Suppressor macrophage treated with lipopolysaccharide for 4 hours (primary cell): Measurements from ENCODE around the gene KIAA0513.
A peak's percentile ranks its signal among the peaks of the same experiment; 100 is the strongest.

Source experiments
- DNase-seq: peaks from one replicate; pipeline ENCODE4 v3.0.0-alpha.2; 2020

KIAA0513 gene, protein sequence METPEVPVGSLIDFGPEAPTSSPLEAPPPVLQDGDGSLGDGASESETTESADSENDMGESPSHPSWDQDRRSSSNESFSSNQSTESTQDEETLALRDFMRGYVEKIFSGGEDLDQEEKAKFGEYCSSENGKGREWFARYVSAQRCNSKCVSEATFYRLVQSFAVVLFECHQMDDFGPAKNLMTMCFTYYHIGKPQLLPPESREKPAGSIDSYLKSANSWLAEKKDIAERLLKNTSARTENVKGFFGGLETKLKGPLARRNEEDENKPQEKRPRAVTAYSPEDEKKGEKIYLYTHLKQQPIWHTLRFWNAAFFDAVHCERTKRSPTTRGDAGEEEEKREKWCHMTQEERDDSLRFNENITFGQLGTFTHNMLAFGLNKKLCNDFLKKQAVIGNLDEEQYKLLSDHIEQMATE

DNA sequence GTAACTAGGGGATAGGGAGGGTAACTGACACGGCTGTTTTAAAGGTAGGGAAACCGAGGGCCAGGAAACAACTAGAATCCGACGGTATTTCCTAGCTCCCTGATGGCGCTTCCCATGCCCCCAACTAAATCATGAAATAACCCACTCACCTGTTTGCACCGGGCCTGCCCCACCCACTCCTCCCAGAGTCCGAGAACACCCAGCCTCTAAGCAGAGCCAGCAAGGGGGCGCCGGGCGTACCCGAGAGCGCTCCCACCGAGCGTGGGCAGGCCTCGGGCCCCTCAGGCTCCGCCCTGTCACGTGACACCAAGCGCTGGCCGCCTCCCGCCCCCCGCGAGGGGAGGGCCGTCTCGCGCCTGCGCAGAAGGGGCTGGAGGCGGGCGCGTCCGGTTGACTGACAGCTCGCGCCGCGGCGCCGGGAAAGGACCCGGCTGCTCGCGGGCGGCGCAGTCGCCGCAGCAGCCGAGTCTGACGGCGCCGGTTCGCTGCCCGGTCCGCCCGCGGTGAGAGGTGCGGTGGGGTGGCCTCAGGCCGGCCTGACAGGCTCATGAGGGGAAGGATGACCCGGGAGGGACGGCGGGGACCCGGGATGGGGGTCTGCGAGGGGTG is at the start of gene KIAA0513:
KIAA0513 (plus strand) TSS at position 447 of the 609 bp plus-strand sequence. CDS start 39,277 bp downstream, outside the sequence.
- DNase-seq = peak; percentile 99

DNA sequence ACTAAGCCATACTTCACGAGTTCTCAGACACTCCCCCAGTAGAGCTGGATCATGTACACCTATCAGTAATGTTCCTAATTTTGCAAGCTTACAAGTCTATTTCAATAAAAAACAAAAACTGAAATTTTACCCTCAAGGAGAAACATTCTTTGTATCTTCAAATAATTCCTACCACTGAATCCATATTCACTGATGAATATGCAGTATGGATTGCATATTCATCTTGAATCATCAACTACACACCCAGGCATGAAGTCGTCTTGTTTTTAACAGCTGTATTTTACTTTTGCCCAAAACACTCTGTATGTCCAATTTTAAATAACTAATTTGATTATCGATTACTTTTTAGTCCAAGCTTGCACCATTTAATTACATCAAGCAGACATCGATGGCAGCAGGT is 48.1 kb upstream of the KIAA0513 start:
- DNase-seq = no peak

DNA sequence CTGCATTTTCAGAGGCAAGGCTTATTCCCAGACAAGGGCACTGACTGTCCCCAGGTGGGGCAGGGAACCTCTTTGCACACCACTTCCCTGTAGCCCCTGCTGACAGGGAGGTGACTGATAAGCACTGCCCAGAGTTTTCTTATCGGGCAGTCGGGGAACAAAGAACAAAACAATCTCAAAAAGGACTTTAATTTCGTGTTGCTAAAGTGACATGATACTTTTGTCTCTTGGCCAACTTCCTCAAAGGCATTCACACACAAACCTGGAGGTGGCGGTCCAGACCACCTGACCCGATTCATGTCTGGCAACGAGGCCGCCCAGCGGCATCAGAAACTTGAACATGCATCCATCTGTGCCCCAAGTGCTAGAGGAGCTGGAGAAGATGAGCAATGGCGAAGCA is 45.2 kb upstream of the KIAA0513 start:
- DNase-seq = peak; percentile 56

DNA sequence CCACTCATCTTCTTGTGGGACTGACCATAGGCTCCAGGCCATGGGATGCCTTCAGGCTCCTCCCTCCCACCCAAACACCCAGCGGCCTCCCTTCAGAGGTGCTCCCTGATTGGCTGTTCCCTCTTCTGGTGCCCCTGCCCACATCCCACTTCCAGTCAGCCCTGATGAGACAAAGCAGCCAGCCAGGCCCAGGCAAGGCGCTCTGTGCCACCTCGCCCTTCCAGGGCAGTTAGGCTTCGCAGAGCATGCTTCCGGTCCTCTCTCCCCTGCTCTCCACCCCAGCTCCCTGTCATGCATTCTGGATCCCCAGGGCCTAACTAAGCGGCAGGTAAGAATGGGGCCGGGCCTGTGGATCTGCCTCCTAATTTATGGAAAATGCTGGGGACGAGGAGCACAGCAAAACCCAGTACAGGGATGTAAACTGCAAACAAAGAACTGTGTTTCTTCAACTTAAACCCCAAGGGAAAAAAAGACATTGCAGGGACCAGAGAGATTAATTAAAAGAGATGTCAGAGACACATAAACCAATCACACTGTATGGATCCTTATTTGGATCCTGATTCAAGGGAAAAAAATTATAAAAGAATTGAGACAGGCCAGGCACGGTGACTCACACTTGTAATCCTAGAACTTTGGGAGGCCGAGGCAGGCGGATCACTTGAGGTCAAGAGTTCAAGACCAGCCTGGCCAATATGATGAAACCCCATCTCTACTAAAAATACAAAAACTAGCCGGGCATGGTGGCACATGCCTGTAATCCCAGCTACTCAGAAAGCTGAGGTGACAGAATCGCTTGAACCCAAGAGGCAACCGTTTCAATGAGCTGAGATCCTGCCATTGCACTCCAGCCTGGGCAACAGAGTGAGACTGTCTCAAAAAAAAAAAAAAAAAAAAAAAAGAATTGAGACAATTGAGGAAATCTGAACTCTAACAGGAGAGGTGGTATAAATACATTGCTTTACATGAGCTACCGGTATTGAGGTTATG is 42.2 kb upstream of the KIAA0513 start:
- no peak for DNase-seq

DNA sequence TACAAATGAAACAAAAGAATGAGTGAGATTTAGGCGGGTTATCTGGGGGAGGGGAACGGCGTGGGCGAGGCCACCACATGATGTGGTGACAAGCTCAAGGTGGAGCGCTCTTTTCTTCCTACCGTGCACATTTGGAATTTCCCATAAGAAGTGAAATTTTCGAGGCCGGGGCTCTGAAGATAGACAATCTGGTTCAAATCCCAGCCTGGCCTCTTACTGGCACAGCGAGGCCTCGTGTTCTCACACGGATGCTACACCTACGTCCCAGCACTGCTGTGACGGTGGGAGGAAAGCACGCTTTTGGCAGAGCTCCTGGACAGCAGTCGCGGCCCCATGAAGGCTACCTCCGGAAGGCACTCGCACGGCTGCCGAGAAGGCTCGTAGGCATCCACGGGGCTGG is 41.5 kb upstream of the KIAA0513 start:
- DNase-seq = no peak

DNA sequence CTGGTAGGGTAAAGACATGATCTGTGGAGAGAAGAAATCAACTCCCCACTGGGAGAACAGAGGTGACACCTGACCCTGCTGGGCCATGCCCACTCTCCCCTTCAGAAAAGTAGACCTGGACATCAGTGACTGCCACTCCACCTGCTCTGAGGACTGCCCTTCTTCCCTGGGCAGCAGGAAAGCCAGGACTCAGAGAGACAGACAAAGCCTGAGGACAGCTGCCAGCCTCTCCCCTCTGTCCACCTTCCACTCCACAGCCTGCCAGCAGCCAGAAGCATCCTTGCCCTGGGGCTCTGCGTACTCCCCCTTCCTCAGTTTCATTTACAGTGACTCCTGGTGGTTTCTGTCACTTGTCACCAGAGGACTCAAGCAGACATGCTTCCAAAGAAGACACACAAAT is 40.7 kb upstream of the KIAA0513 start:
- DNase-seq = no peak

DNA sequence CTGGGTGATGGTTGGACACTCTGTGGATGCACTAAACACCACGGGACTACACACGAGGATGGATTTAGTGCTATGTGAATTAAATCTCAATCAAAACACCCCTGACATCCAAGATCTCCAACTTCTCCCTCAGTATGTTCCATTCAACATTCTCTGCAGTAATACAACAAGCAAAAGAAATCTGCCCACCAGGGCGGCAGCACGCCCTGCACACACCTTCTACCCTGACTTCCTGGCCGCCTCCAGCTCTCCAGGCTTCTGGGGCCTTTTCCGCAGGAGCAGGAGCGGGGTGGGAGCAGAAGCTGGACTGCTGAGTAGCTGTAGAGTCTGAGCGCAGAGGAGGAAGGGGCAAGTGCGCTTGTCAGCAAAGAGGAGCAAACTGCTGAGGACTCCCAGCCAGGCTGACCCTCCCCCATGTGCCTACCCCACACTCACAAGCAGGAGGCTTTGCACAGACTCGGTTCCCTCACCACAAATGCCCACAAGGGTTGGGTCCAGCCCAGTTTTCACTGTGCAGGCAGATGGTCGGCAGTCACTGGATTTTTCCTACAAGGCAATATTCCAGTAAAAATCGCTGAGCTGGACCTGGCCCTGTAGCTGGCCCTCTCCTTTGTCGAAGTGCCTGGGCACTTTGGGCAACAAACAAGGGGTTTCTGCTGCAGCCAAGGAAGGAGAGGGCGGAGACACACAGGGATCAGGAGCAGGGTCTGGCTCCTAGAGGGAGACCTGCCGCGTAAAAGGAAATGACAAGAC is 39.1 kb upstream of the KIAA0513 start:
- DNase-seq = no peak

DNA sequence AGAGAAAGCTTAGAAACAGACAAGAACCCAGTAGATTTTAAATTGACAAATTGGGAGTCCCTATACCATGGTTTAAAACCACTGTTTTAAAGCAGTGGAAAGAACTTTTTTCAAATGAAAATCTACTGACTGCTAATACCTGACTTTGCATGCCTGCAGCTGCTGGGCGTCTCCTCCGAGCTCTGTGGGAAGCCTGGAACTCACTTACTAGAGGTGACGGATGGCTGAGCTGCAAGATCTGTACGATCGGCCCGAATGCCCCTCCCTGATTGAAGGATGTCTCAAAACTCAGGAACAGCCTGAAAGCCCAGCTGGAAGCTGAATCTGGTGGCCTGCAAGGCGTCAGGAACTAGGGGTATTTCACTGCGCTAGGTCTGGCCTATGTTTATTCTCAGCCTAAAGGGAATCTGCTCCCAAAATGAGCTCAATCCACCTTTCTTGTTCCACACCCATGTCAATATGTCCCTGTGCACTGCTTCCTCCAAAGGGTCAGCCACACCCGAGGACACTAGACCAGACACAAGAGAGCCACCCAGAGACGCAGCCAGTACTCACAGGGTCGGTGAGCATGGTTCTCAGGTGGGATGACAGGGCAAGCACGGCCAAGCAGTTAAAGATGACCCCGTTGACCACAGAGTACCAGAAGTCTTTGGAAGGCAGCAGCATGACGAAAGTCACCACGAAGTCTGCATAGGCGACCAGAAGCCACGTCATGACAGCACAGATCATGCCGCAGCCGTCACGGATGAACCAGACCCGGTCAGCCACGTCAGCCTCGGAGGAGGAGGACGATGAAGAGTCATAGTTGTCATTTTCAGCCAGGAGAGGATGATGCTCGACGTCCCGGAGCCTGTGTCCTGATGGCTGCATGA is 37.6 kb upstream of the KIAA0513 start:
- DNase-seq = no peak

DNA sequence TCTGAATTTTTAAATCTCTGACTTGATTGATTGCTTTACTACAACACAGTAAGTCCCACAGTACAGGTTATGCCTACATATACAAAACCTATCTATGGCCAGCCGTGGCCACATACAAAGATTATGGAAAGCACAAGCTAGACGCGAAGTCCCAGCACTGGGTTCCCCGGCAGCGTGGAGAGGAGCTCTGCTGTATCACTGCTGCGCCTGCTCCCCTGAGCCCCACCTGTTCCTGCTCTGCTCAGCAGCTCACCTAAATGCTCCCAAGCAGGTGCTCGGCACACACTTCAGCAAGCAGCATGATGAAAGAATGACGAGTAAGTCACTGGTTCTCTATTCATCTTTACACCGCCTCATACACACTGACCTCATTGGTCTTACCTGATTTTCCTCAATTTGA is 36.8 kb upstream of the KIAA0513 start:
- no peak for DNase-seq

DNA sequence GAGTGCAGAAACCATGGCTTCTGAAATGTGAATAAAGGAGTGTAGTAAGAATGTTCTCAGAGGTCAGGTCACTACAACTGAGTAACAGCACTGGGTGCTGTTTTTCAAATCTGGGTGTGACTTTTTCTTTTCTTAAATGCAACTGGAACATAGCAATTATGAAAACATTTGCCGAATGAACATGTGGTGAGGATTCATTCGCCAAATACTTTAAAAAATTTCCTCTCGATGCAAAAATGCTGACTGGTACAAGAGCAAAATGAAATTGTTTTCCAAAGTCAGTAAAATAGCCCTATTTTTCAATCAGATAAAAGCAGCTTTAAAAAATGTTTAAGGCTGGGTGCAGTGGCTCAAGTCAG is 34.9 kb upstream of the KIAA0513 start:
- no peak for DNase-seq

DNA sequence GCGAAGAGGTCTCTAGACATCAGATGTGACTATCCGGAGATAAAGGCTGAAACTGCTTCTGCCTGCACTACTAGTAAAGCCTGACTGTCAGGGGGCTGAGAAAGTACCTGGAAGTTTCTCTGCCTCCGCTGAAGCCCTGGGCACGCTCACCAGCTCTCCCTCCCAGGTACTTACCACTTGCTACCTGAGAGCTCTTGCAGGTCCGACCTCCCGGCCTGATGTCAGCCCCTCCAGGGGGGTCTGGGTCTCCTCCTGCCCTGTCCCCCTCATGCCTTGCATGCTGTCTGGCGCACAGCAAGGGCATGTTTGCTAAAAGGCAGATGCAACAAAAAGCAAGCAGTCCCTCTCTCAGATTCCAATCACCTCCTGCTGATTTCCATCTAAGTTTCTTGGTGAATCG is 33.7 kb upstream of the KIAA0513 start:
- no peak for DNase-seq

DNA sequence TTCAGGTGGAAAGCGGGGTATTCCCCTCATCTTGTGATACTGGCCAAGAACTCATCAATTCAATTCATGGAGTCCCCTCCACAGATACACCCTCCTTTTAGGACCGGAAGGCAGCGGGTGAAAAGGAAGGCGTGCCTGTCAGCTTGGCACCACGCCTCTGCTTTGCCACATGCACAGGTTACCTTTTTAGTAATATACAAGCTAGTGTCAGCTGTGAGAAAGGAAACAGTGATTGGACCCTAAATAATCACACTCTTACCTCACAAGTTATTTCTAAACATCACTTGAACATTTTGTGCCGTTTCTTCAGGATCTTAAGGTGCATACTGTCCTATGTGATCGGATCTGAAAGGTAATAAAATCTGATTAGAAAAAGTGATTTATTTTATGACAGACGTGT is 31.9 kb upstream of the KIAA0513 start:
- DNase-seq = no peak

DNA sequence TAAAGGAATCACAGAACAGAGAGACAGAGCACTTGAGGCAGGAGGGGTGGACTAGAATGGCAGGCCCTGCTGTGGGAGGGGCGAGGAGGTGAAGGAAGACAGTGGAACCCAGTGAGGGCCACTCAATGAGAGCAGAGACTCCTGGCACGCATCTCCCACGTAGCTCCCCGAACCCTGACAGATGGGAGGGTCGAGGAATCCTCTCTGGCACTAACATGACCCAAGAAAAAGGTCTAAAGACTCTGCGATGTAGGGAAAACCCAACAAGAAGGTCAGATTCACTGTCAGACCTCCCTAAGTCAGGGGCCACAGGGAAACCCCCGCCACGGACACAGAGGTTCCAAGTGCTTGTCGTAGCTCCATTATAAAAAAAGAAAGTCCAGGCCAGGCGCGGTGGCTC is 31.2 kb upstream of the KIAA0513 start:
- no peak for DNase-seq

DNA sequence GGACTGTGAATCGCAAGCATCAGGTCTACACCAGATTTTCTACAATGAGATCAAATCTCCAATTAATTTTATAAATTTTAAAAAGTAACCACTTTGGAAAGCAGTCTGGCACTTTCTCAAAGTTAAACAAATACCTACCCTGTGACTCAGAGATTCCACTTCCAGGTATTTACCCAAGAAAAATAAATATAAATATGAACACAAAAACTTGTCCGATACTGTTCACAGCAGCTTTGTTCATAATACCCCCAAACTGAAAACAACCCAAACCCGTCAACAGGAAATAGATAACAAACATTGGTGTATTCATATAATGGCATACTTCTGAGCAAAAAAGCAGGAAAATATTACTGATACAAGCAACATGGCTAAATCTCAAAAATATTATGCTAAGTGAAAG is 28.4 kb upstream of the KIAA0513 start:
- no peak for DNase-seq

DNA sequence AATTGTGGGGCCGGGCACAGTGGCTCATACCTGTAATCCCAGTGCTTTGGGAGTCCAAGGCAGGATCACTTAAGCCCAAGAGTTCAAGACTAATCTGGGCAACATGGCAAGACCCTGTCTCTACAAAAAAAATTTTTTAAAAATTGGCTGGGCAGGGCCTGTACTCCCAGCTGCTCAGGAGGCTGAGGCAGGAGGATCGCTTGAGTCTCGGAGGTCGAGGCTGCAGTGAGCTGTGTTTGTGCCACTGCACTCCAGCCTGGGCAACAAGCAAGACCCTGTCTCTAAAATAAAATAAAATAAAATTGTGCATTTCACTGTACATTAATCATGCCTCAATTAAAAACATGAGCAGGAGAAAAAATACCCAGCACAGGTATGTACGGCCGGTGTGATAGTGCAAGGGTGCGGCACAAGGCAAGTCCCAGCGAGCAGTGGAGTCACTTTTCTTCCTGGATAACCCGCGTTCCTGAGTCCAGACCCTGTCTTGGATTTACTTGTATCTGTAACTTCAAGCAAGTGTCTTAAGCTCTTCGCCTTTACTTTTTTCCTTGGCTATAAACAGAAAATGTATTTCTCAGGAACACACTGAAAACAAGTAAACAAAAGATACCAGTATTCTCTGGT is 27.6 kb upstream of the KIAA0513 start:
- no peak for DNase-seq

DNA sequence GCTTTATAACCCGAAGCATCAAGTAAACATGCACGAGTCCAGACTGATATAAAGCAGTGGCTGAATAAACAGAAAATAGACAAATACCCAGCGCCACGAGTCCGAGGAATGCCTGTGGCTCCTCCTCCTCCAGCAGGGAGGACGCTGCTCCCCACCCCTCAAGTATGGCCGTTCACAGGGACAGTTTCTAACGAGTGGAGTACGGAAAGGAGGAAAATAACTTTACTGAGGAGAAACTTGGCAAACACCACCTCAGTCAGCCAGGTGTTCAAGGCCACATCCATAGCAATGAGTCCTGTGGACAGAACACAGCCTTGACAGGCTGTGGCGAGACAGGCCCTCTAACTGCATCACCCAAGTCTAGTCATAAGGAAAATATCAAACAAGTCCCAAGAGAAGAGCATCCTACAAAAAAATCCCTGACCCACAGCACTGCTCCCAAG is 25.5 kb upstream of the KIAA0513 start:
- no peak for DNase-seq

DNA sequence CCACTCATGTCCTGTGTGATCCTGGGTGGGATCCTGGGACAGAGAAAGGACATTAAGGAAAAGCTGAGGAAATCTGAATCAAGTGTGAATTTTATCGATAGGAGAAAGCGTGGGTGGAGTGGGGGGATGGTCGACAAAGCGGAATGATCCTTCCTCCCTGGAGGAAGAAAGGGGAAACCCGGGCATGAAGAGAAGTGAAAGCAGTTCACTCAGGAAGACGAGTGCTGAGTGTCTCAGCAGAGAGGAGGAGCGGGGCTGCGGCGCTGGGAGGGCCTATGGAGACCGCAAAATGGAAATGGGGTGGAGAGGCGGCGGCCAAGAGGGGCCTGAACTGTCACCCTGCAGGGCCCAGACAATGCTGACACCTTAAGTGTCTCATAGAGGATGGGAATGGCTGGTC is 25.0 kb upstream of the KIAA0513 start:
- peak; percentile 91 for DNase-seq

DNA sequence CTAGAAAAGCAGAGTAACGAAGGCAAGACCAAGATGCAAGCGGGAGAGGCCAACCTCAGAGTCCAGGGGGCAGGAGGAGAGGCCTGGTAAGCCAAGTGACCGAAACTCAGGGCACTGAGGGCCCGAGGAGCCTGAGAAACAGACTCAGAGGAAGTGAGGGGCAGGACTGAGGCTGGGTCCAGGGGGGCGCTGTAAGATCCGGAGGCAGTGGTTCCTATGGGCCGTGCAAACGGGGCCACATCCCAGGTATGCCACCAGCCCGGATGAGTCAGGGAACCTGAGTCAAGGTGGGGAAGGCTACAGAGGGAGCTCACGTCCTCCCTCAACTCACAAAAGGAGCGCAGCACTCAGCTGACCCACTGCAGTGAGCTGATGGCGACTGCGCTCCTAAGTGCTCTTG is 24.5 kb upstream of the KIAA0513 start:
- DNase-seq = no peak

DNA sequence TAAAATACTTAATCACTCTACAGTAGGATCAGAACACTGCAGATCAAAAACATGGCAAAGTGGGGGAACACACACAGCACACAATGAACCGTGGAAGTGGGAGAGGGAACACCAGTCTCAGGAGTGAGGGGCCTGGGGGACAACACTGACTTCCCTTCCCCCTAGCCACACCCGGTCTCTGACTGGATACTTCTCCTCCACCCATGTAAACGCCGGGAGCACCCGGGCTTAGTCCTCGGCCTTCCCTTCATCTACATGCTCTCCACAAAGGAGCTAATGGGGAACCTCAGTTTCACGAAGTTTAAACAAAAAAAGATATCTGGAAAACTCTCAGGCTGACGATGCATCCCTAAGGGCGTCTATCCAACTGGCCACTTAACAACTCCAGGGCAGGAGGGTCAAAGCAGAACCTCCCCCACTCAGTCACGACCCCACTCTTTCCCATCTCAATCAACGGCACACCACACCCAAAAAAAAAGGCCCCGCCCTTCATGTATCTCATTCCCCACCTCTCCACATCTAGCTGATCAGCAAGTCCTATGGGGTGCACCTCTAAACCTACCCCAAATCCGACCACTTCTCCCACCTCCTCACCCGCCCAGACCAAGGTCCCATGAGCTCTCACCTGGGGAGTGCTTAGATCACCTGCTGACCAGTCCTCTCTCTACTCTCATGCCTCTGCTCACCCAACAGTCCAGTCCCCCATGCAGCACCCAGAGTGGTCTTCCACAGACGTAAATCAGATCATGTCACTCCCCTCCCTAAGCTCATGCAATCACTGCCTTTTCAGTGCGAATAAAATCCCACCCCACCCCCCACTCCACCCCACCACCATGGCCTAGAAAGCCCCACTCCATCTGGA is 23.6 kb upstream of the KIAA0513 start:
- DNase-seq = no peak

DNA sequence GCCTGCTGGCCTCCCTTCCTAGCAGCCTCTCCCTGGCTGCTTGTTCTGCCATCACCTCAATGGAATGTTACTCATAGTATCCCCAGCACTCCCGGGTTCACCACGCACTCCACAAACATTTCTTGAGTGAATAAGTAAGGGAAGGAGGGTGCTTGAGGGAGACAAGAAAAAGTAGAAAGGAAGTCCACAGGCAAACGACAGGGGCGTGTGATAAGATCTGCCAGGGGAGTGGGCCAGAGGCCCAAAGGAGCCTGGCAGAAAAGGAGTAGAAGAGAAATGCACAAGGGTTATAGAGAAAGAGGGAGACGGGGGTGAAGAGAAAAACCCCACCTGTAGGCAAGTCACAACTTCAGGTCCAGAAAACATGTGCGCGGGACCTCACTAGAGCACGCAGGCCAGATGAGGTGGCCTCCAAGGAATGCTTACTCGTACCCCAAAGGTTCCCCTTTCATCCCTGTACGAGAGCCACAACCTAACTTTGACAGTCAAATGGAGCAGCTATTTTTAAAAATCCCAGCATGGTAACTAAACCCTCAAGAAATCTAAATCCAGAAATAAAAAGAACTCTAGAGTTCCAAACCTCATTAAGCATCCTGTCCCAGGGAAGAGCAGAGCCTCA is 22.9 kb upstream of the KIAA0513 start:
- no peak for DNase-seq
